ENCODE measurements around the gene HDAC7. TPM values are rescaled to one million over a fixed set of nuclear protein-coding genes. Genes with fewer than 3 reads are reported as not detected.

The HDAC7 gene
- total RNA-seq, 2 experiments from 2014 or later, result 373 to 382 TPM

DNA sequence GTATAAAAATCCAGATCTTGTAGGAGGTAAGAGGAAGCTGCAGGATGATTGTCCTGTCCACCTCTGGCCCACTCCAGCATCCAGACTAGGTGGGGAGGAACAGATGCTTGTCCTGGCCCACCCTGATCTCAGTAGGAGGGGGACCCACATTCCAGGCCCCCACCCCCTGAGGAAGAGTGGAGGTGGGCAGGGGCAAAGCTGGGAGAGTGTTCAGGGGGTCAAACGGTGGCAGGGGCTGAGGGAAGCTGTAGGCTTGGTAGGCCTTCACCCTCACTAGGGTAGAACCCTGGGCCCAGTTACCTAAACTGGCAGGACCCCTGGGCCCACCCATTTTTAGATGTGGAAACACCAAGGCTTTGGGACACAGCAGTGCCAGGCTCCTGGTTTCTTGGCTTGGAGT, 42.6 kb downstream of the HDAC7 start:
- CTCF ChIA-PET, result interaction anchor here (0.9 to 19.4 kb wide), 12 partner anchors 10 to 67 kb away, joined by 3 to 685 read pairs (median 5); partner anchors contain the start of gene RAPGEF3
- intact Hi-C loops (cut with micrococcal nuclease), result loop anchor here (5.0 kb wide), 2 partner anchors 60 kb away; no protein-coding TSS in a partner anchor
- POLR2A ChIA-PET, result interaction anchor here (0.9 to 2.2 kb wide), 11 partner anchors 9 to 129 kb away, joined by 3 to 10 read pairs (median 5); partner anchors contain the start of gene RPAP3
- Mint-ChIP-seq H3K4me3 (no peak overlapping the region), H3K4me1 (ENCODE audit: low read depth) (peaks cover 29% of the 10 kb centered on the region), H3K27me3 (no peaks in the 10 kb centered on the region), H3K27ac (no peak overlapping the region), H3K36me3 (ENCODE audit: low read depth) (no peaks in the 10 kb centered on the region), H3K9me3 (no peaks in the 10 kb centered on the region)
- TF ChIP-seq, protein P1, sequence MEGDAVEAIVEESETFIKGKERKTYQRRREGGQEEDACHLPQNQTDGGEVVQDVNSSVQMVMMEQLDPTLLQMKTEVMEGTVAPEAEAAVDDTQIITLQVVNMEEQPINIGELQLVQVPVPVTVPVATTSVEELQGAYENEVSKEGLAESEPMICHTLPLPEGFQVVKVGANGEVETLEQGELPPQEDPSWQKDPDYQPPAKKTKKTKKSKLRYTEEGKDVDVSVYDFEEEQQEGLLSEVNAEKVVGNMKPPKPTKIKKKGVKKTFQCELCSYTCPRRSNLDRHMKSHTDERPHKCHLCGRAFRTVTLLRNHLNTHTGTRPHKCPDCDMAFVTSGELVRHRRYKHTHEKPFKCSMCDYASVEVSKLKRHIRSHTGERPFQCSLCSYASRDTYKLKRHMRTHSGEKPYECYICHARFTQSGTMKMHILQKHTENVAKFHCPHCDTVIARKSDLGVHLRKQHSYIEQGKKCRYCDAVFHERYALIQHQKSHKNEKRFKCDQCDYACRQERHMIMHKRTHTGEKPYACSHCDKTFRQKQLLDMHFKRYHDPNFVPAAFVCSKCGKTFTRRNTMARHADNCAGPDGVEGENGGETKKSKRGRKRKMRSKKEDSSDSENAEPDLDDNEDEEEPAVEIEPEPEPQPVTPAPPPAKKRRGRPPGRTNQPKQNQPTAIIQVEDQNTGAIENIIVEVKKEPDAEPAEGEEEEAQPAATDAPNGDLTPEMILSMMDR (IDR thresholded peaks at IDR 0.05), result no peak
- no peak for DNase-seq
- no peak for ATAC-seq

DNA sequence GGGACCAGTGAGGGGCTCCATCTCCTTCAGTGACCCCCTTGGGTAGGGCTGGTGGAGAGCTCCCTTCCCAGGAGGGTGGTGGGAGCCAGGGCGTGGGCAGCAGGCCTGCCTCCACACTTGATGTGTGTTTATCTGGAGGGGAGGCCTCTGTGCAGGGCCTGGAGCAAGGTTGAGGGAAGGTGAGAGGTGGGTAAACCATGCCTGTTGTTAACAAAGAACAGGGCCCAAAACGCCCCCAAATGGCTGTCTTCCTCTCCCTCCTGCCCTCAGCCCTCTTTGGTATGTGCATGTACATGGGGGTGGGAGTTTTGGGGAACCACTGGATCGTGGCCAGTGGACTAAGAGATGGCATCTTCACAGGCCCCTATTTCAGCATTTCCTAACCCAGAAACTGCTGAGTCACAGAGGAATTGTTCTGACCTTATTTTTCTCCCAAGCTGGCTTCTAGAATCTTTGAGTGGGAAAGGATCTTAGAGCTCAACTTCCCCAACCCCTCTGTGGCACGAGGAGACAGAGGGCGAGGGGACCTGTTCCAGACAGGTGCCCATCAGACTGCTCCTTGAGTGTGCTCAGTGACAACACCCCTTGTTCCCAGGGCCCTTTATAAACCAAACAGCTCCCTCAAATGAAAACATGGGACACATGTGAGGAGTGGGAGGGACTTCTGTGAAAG, 43.1 kb downstream of the HDAC7 start:
- Mint-ChIP-seq H3K27me3 (no peaks in the 10 kb centered on the region), H3K36me3 (ENCODE audit: low read depth) (no peaks in the 10 kb centered on the region), H3K27ac (no peak overlapping the region), H3K4me1 (ENCODE audit: low read depth) (peaks cover 27% of the 10 kb centered on the region), H3K9me3 (no peaks in the 10 kb centered on the region), H3K4me3 (no peak overlapping the region)
- ChIA-PET POLR2A (interaction anchor here (0.9 to 2.1 kb wide), 12 partner anchors 11 to 130 kb away, joined by 3 to 10 read pairs (median 4); partner anchors contain the start of gene RPAP3), CTCF (interaction anchor here (0.9 to 19.4 kb wide), 12 partner anchors 9 to 66 kb away, joined by 3 to 685 read pairs (median 5); partner anchors contain the start of gene RAPGEF3)
- intact Hi-C loops (cut with micrococcal nuclease), result loop anchor here (5.0 kb wide), 2 partner anchors 59 to 61 kb away; no protein-coding TSS in a partner anchor
- DNase-seq (no peak), ATAC-seq (no peak)
- TF ChIP-seq, protein P1 (IDR thresholded peaks at IDR 0.05), result no peak

DNA sequence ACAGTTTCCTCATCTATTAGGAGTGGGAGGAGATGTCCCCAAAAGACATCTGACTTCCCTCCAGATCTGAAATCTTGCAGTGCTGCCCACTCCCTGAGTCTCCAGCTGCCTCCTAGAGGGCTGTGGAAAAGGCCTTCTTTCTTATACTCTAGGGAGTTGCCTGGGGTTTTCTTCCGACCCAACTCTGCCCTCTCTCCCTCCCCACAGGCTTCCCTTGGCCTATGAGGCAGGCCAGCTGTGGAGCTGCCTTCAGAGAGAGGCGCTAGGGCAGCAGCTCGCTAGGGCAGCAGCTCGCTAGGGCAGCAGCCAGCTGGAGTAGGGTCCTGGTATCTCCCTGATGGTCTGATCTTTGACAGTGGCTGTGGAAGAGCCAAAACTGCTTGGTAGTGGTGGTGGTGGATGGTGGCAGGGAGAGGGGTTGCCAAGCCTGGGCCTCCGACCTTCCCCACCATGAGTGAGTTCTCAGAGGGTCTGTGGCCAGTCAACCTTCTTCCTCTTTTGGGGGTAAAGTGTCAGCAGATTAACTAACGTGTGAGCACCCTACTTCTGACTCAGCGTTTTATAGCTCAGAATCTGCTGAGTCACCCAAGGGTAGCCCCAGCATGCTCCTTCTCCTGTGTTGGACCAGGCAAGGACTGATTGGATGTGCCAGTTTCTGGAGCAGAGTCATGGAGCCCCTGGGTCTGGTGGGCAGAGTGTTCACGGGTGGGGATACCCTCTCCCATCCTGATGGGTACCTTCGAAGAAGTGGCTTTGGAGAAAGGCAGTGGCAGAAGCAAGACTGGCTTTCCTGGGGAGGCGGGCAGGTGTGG, 44.4 kb downstream of the HDAC7 start:
- TF ChIP-seq, protein P1 (IDR thresholded peaks at IDR 0.05), result no peak
- Mint-ChIP-seq H3K9me3 (no peaks in the 10 kb centered on the region), H3K27ac (no peak overlapping the region), H3K4me1 (ENCODE audit: low read depth) (peaks cover 27% of the 10 kb centered on the region), H3K27me3 (no peaks in the 10 kb centered on the region), H3K4me3 (no peak overlapping the region), H3K36me3 (ENCODE audit: low read depth) (no peaks in the 10 kb centered on the region)
- intact Hi-C loops (cut with micrococcal nuclease), result loop anchor here (5.0 kb wide), 2 partner anchors 58 to 62 kb away; no protein-coding TSS in a partner anchor
- DNase-seq (no peak), ATAC-seq (no peak)
- POLR2A ChIA-PET, result interaction anchor here (1.0 to 2.1 kb wide), 9 partner anchors 9 to 69 kb away, joined by 3 to 7 read pairs (median 4); partner anchors contain the start of gene RPAP3
- CTCF ChIA-PET, result interaction anchor here (0.9 to 19.4 kb wide), 8 partner anchors 8 to 61 kb away, joined by 3 to 685 read pairs (median 12); partner anchors contain the start of gene RAPGEF3

DNA sequence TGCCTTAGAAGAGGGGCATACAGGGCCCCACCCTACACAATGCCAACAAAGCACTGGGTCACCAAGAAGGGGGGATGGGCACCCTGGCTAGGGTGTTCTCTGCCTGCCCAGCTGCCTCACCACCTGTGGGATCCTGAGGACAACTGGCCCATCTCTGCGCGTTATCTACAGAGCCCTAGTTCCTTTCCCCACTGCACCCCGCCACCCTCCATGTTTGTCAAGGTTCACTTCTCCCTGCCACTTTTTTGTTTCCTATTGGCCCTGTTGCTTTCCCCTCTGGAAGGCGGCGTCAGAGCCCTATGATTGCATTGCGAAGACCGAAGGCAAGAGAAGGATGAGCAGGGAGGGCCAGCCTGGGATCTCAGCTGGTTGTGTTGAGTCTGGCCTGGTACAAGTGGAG, 45.0 kb downstream of the HDAC7 start:
- Mint-ChIP-seq H3K4me3 (peak overlapping the region; percentile 87), H3K4me1 (ENCODE audit: low read depth) (peaks cover 23% of the 10 kb centered on the region), H3K36me3 (ENCODE audit: low read depth) (no peaks in the 10 kb centered on the region), H3K9me3 (no peaks in the 10 kb centered on the region), H3K27ac (no peak overlapping the region), H3K27me3 (no peaks in the 10 kb centered on the region)
- intact Hi-C loops (cut with micrococcal nuclease), result loop anchor here (5.0 kb wide), 2 partner anchors 57 to 63 kb away; no protein-coding TSS in a partner anchor
- CTCF ChIA-PET, result interaction anchor here (0.9 to 19.4 kb wide), 8 partner anchors 16 to 62 kb away, joined by 3 to 685 read pairs (median 12); partner anchors contain the start of gene RAPGEF3
- TF ChIP-seq, protein P1 (IDR thresholded peaks at IDR 0.05), result no peak
- no peak for ATAC-seq
- no peak for DNase-seq
- POLR2A ChIA-PET, result interaction anchor here (0.6 kb wide), 1 partner anchor 30 kb away, joined by 3 read pairs; no protein-coding TSS in a partner anchor

All from activated CD8-positive, alpha-beta T cell treated with anti-CD3 and anti-CD28 coated beads for 36 hours (primary cell).